ENCODE measurements around the gene SBDS.
"Not testable (repeated sequence)": the region's sequence is repeated elsewhere in the genome, so short reads cannot be mapped to it uniquely, and the experiment has no call there.

SBDS gene

DNA sequence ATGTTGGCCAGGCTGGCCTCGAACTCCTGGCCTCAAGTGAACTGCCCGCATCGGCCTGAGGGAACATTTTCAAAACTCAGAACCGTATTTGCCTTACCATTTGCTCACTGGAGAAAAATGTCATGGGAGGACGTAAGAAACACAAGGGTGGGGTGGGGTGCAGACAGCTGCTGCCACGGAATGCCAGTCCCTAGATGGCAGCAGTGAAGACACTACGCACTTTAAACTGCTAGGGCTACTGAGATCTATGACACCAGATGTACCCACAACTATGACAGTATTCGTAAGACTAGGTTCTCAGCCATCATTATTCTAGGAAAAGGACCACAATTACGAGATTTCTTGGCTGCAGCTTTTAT, 716 bp downstream of the SBDS start:
- peak overlapping the region; percentile 77 for H3K27ac ChIP-seq
- TF ChIP-seq, protein P1, sequence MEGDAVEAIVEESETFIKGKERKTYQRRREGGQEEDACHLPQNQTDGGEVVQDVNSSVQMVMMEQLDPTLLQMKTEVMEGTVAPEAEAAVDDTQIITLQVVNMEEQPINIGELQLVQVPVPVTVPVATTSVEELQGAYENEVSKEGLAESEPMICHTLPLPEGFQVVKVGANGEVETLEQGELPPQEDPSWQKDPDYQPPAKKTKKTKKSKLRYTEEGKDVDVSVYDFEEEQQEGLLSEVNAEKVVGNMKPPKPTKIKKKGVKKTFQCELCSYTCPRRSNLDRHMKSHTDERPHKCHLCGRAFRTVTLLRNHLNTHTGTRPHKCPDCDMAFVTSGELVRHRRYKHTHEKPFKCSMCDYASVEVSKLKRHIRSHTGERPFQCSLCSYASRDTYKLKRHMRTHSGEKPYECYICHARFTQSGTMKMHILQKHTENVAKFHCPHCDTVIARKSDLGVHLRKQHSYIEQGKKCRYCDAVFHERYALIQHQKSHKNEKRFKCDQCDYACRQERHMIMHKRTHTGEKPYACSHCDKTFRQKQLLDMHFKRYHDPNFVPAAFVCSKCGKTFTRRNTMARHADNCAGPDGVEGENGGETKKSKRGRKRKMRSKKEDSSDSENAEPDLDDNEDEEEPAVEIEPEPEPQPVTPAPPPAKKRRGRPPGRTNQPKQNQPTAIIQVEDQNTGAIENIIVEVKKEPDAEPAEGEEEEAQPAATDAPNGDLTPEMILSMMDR (conservative IDR thresholded peaks at IDR 0.05) = peak; percentile 57

DNA sequence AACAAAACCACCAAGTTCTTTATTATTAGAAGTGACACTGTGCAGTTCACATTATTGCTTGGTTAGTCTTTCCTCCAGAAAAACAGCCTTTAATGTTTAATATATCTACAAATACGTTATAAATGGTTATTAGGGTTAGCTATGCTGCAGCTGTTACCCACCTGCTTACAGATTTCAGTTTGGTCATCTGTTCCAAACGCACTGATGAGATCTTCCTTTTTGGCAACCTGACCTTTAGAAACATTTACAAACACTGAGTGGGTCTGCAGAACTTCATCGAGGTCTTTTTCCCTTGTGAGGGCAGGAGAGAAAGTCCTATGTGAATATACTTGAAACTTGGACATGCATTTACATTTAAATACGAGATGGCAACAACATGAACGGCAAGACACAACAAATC, 1.3 kb downstream of the SBDS start:
- H3K27ac ChIP-seq = peak overlapping the region; percentile 77

DNA sequence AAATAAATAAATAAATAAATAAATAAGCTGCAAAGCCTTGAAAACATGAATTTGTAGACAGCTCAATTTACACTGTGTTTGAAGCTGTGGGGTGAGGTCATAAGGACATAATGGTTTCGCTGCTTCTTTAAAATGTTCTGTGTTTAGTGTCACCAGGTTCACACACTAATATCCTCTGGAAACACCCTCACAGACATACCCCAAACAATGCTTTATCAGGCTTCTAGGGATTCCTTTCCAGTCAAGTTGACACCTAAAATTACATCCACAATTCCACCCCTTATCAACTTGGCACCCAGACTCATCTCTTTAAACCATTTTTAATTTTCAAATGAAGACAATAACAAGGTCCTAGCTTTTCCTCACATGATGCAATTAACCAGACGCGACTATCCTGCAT, 5.8 kb downstream of the SBDS start:
- H3K27ac ChIP-seq = not testable (repeated sequence)

DNA sequence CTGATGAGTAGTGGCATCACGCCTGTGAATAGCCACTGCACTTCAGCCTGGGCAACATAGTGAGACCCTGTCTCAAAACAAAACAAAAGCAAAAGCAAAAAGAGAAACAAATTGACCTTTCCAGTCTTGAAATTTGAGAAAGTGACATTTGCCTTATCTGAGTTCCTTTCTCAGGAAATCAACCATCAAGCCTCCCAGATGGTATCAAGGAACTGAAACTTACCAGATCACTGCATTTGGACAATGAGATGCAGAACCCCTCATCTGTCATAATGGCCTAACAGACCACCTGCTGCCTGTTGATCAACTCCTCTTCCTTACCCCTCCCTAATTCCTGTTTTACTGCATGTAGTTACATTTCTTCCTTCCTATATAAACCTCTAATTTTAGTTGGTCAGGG, 15.1 kb downstream of the SBDS start:
- H3K27ac ChIP-seq = not testable (repeated sequence)

DNA sequence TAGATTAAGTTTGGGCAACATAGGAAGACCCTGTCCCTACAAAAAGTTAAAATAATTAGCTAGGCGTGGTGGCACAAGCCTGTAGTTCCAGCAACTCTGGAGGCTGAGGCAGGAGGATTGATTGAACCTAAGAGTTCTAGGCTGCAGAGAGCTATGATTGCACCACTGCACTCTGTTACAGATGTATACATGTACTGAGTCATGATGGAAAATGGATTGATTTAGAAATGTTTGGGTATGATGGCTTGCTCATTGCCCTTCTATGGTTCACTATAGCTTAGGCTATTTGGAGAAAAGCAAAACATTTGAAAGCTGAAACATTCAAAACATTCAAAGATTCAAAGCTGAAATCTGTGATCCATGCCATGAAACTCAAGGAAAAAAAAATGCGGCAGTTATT, 16.4 kb downstream of the SBDS start:
- not testable (repeated sequence) for H3K27ac ChIP-seq

DNA sequence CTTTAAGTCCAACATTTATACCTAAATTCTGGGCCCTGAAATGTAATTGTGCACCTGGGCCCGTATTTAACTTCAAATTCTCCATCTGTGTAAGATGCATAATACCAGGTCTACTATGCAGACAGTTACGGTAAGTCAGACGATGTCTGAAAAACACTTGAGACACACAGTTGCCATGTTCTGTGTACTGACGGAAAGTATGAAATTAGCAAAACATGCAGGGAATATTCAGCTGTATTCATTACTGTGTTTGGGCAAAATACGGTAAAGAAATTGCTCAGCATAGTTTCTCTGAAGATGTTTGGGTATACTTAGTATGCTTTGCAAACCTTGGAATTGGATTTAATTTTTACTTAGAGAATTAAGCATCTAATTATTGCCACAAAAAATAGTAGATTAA, 17.1 kb downstream of the SBDS start:
- H3K27ac ChIP-seq = not testable (repeated sequence)

DNA sequence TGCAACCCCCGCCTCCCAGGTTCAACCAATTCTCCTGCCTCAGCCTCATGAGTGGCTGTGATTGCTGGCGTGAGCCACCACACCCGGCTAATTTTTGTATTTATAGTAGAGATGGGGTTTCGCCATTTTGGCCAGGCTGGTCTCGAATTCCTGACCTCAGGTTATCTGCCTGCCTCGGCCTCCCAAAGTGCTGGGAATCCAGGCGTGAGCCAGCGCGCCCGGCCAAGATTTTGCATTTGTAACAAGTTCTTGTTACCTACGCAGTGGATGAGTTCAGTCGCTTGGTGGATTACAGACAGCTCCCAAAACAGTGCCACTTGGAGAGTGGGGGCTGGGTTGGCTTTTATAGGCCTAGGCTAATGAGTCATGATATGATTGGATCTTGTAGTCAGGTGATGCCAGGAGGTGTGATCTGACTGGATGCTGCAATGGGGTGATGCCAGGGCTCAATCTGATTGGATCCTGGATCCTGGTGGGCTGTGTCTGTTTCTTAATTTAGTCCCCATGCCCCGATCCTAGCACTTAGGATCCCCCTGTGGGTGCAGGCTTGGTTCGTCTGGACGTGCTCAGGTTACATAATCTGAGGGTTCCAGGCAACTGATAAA, 20.3 kb downstream of the SBDS start:
- TF ChIP-seq, protein P1 (conservative IDR thresholded peaks at IDR 0.05) = no peak

DNA sequence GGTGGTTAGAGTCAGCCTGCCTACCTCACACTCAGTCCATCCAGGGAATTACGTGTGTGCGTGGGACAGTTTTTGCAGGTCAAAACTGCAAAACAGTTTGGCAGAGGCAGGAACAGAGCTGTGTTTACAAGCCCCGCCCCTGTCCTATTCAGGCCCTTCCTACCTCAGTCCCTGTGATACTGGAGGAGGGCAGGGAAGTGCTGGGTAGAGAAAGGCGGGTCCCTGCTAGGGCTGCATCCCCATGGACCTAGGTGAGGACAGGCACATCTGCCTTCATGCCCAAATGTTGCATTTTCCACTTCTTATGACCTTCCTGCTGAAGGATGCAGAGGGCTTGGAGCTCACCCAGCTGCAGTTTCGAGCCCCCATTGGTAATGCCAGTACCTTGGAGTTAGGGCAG, 25.1 kb downstream of the SBDS start:
- TF ChIP-seq ZFX (IDR thresholded peaks at IDR 0.05) = no peak
- TF ChIP-seq, protein P1 (conservative IDR thresholded peaks at IDR 0.05) = no peak
- no peak overlapping the region for H3K27ac ChIP-seq

More for the DNA sequence above, 20.3 kb downstream of the SBDS start:
- no peak overlapping the region for H3K27ac ChIP-seq

DNA sequence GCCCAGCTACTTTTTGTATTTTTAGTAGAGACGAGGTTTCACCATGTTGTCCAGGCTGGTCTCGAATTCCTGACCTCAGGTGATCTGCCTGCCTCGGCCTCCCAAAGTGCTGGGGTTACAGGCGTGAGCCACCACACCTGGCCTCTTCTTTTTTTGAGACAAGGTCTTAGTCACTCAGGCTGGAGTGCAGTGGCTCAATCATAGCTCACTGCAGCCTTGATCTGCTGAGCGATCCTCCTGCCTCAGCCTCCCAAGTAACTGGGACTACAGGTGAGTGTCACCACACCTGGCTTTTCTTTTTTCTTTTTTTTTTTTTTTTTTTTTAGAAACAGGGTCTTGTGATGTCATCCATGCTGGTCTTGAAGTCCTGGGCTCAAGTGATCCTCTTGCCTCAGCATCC, 26.4 kb downstream of the SBDS start:
- not testable (repeated sequence) for H3K27ac ChIP-seq

DNA sequence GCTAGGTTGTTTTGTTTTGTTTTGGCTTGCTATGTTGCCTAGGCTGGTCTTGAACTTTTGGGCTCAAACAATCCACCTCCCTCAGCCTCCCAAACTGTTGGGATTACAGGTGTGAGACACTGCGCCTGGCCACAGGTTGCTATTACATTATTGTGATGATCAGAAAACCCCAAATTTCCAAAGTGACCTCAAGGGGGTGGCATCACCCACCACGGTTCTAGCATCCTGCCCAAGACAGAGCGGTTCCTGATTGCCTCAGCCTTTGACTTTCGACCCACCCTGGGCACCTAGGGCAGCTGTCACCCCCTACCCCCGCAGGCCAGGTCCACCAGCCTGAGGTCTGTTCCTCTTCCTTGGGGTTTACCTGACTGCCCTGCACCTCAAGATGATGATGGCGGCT, 28.4 kb downstream of the SBDS start:
- H3K27ac ChIP-seq = no peak overlapping the region
- TF ChIP-seq ZFX (IDR thresholded peaks at IDR 0.05) = no peak
- TF ChIP-seq, protein P1 (conservative IDR thresholded peaks at IDR 0.05) = no peak

DNA sequence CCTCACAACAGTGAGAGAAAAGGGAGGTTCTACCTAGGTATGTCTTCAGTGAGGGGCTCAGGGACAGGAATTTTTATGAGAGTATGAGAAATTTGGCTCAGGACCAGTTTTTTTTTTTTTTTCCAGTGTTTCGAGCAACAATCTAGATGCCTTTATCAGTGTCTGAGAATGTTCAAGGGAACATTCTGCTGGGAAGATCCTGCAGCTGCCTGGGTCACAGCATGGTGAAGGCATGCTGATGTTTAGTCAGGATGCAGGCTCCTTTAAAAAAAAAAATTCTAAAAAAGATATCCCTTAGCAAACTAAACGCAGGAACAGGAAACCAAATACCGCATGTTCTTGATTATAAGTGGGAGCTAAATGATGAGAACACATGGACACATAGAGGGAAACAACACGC, 31.0 kb downstream of the SBDS start:
- no peak overlapping the region for H3K27ac ChIP-seq
- no peak for TF ChIP-seq ZFX (IDR thresholded peaks at IDR 0.05)
- TF ChIP-seq, protein P1 (conservative IDR thresholded peaks at IDR 0.05) = no peak

All from C4-2B (cell line).